Measurements from ENCODE around the gene WDPCP. TPM values are rescaled to one million over a fixed set of nuclear protein-coding genes. Genes with fewer than 3 reads are reported as not detected.

WDPCP gene
- total and polyA plus RNA-seq, 2 of the 8 experiments (the other 6 are each of a cell fraction or from before 2014, with no cell fraction given): 9.3 to 25.8 TPM

- TF ChIP-seq CHD7 (IDR thresholded peaks at IDR 0.05; ENCODE audit: insufficient replicate concordance, low read length) (no peak), GABPA (IDR thresholded peaks at IDR 0.05; ENCODE audit: borderline replicate concordance, insufficient read depth, low read length) (no peak), ATF2 (IDR thresholded peaks at IDR 0.05; ENCODE audit: low read length) (no peak), MAFK (IDR thresholded peaks at IDR 0.05; ENCODE audit: low read depth, low read length) (no peak), HDAC2 (IDR thresholded peaks at IDR 0.05; ENCODE audit: borderline replicate concordance in 1 of 2, low read depth in 2 of 2, low read length in 2 of 2) (no peak), RXRA (IDR thresholded peaks at IDR 0.05; ENCODE audit: insufficient read depth, low read depth, low read length) (no peak), FOSL1 (IDR thresholded peaks at IDR 0.05; ENCODE audit: insufficient read depth, low read depth, low read length) (no peak), JUND (IDR thresholded peaks at IDR 0.05; ENCODE audit: low read length) (no peak)
Observed at GRCh38 chr2:63099032-63099431, 489.2 kb downstream of the WDPCP start (continued).
